ENCODE data around the gene KLF16. TPM values are rescaled to one million over a fixed set of nuclear protein-coding genes. Genes with fewer than 3 reads are reported as not detected.

KLF16 gene
- total and polyA plus RNA-seq, 9 of the 15 experiments (the other 6 are each of a cell fraction or from before 2014, with no cell fraction given), result 0.04 to 60.4 (median 6.8) TPM

- TF ChIP-seq THRB (CRISPR knock-in tag; conservative IDR thresholded peaks at IDR 0.05) (no peak), MITF (IDR thresholded peaks at IDR 0.05) (no peak), ZNF274 (IDR thresholded peaks at IDR 0.05; ENCODE audit: borderline replicate concordance, low read depth, low read length) (no peak), HMBOX1 (IDR thresholded peaks at IDR 0.05) (no peak), HNRNPK (IDR thresholded peaks at IDR 0.05; ENCODE audit: low read depth, low read length, poor library complexity, severe bottlenecking) (peak; percentile 96), ZNF3 (CRISPR knock-in tag; IDR thresholded peaks at IDR 0.05) (no peak), ZNF282 (CRISPR knock-in tag; IDR thresholded peaks at IDR 0.05) (no peak), SMAD2 (IDR thresholded peaks at IDR 0.05; ENCODE audit: low read depth, low read length) (no peak), NCOR1 (IDR thresholded peaks at IDR 0.05) (peak; percentile 45; the same call in 1 of the 2 replicates), ZBTB7A (IDR thresholded peaks at IDR 0.05; ENCODE audit: borderline replicate concordance, control insufficient read depth, low read depth, low read length) (peak; percentile 72), TCF7L2 (IDR thresholded peaks at IDR 0.05; ENCODE audit: low read depth, low read length) (no peak), TGIF2 (CRISPR knock-in tag; IDR thresholded peaks at IDR 0.05) (no peak), JUN (IDR thresholded peaks at IDR 0.05; ENCODE audit: borderline replicate concordance, low read depth, low read length) (peak; percentile 57), JUN (CRISPR knock-in tag; IDR thresholded peaks at IDR 0.05; ENCODE audit: borderline replicate concordance) (peak; percentile 25; the same call in 1 of the 2 replicates), KLF6 (CRISPR knock-in tag; IDR thresholded peaks at IDR 0.05; ENCODE audit: borderline replicate concordance) (no peak), XRCC4 (IDR thresholded peaks at IDR 0.05; ENCODE audit: extremely low read depth, insufficient read depth, insufficient read length) (no peak), ZNF518B (CRISPR knock-in tag; IDR thresholded peaks at IDR 0.05) (no peak), ZFX (CRISPR knock-in tag; IDR thresholded peaks at IDR 0.05) (peak; percentile 37; the same call in 1 of the 2 replicates)
Measured at GRCh38 chr19:1856698-1857603, 6.4 kb downstream of the KLF16 start (continued).
